ENCODE results near the gene SRRM4. TPM values are rescaled to one million over a fixed set of nuclear protein-coding genes. Genes with fewer than 3 reads are reported as not detected.

SRRM4 gene
- total RNA-seq, 1 donor from 2014 or later: not detected

GRCh38 chr12:119071176-119071575 is 89.8 kb downstream of the SRRM4 start:
- H3K27ac Mint-ChIP-seq (ENCODE audit: unreplicated experiment): no peak overlapping the region
- no peaks in the 10 kb centered on the region for H3K4me1 Mint-ChIP-seq (ENCODE audit: low read depth)
- H3K4me3 Mint-ChIP-seq (ENCODE audit: unreplicated experiment): no peak overlapping the region
- DNase-seq (ENCODE audit: low spot score): no peak
- no peaks in the 10 kb centered on the region for H3K9me3 Mint-ChIP-seq (ENCODE audit: low read depth)
- no peak for TF ChIP-seq CTCF (IDR thresholded peaks at IDR 0.05)
- H3K27me3 Mint-ChIP-seq (ENCODE audit: low read depth): no peaks in the 10 kb centered on the region
- H3K36me3 Mint-ChIP-seq (ENCODE audit: low read depth): no peaks in the 10 kb centered on the region

GRCh38 chr12:119071638-119072231 is 90.4 kb downstream of the SRRM4 start:
- Mint-ChIP-seq H3K27me3 (ENCODE audit: low read depth) (no peaks in the 10 kb centered on the region), H3K4me1 (ENCODE audit: low read depth) (no peaks in the 10 kb centered on the region), H3K27ac (ENCODE audit: unreplicated experiment) (no peak overlapping the region), H3K36me3 (ENCODE audit: low read depth) (no peaks in the 10 kb centered on the region), H3K4me3 (ENCODE audit: unreplicated experiment) (no peak overlapping the region), H3K9me3 (ENCODE audit: low read depth) (no peaks in the 10 kb centered on the region)
- no peak for DNase-seq (ENCODE audit: low spot score)
- no peak for TF ChIP-seq CTCF (IDR thresholded peaks at IDR 0.05)

- H3K27me3 Mint-ChIP-seq (ENCODE audit: low read depth): no peaks in the 10 kb centered on the region
- no peak for DNase-seq (ENCODE audit: low spot score)
Measured at GRCh38 chr12:119072440-119072839, 91.1 kb downstream of the SRRM4 start.

GRCh38 chr12:119075222-119075787 is 94.0 kb downstream of the SRRM4 start:
- Mint-ChIP-seq H3K27ac (ENCODE audit: unreplicated experiment) (no peak overlapping the region), H3K36me3 (ENCODE audit: low read depth) (no peaks in the 10 kb centered on the region), H3K27me3 (ENCODE audit: low read depth) (no peaks in the 10 kb centered on the region), H3K4me3 (ENCODE audit: unreplicated experiment) (no peak overlapping the region), H3K4me1 (ENCODE audit: low read depth) (no peaks in the 10 kb centered on the region), H3K9me3 (ENCODE audit: low read depth) (no peaks in the 10 kb centered on the region)
- DNase-seq (ENCODE audit: low spot score): no peak
- no peak for TF ChIP-seq CTCF (IDR thresholded peaks at IDR 0.05)

More at GRCh38 chr12:119072440-119072839, 91.1 kb downstream of the SRRM4 start:
- Mint-ChIP-seq H3K27ac (ENCODE audit: unreplicated experiment) (no peak overlapping the region), H3K9me3 (ENCODE audit: low read depth) (no peaks in the 10 kb centered on the region), H3K4me1 (ENCODE audit: low read depth) (no peaks in the 10 kb centered on the region), H3K4me3 (ENCODE audit: unreplicated experiment) (no peak overlapping the region), H3K36me3 (ENCODE audit: low read depth) (no peaks in the 10 kb centered on the region)
- TF ChIP-seq CTCF (IDR thresholded peaks at IDR 0.05): no peak

GRCh38 chr12:119075918-119076317 is 94.6 kb downstream of the SRRM4 start:
- Mint-ChIP-seq H3K4me1 (ENCODE audit: low read depth) (no peaks in the 10 kb centered on the region), H3K9me3 (ENCODE audit: low read depth) (no peaks in the 10 kb centered on the region)
- no peak for TF ChIP-seq CTCF (IDR thresholded peaks at IDR 0.05)

More at GRCh38 chr12:119075918-119076317, 94.6 kb downstream of the SRRM4 start:
- DNase-seq (ENCODE audit: low spot score): no peak
- H3K4me3 Mint-ChIP-seq (ENCODE audit: unreplicated experiment): no peak overlapping the region
- H3K36me3 Mint-ChIP-seq (ENCODE audit: low read depth): no peaks in the 10 kb centered on the region
- no peaks in the 10 kb centered on the region for H3K27me3 Mint-ChIP-seq (ENCODE audit: low read depth)
- H3K27ac Mint-ChIP-seq (ENCODE audit: unreplicated experiment): no peak overlapping the region

Measured in chondrocyte (in vitro differentiated cells).